ENCODE results near the gene RRP36.
A peak's percentile ranks its signal among the peaks of the same experiment; 100 is the strongest.

The RRP36 gene

GRCh38 chr6:43053545-43054205, 32.3 kb downstream of the RRP36 start, which contains the start of gene CUL7:
Gene CUL7, minus strand, starts transcription at chr6:43053851. Its CDS starts 1,063 bp downstream, at chr6:43052788.
- H3K4me3 ChIP-seq (ENCODE audit: low read depth, low read length) = peak within 1 kb of the TSS; percentile 94
- DNase-seq (ENCODE audit: low read depth) = peak; percentile 86
- no peak for TF ChIP-seq CTCF (IDR thresholded peaks at IDR 0.05; ENCODE audit: control insufficient read depth, extremely low read depth, insufficient read depth)

GRCh38 chr6:43054206-43054943, 33.0 kb downstream of the RRP36 start:
- TF ChIP-seq CTCF (IDR thresholded peaks at IDR 0.05; ENCODE audit: control insufficient read depth, extremely low read depth, insufficient read depth) = no peak
- no peak for DNase-seq (ENCODE audit: low read depth)
- peak overlapping the region; percentile 94 for H3K4me3 ChIP-seq (ENCODE audit: low read depth, low read length)

- H3K4me3 ChIP-seq (ENCODE audit: low read depth, low read length) = no peak overlapping the region
- TF ChIP-seq CTCF (IDR thresholded peaks at IDR 0.05; ENCODE audit: control insufficient read depth, extremely low read depth, insufficient read depth) = no peak
- no peak for DNase-seq (ENCODE audit: low read depth)
These were observed 34.5 kb downstream of the RRP36 start for GRCh38 chr6:43055966-43056365.

- TF ChIP-seq CTCF (IDR thresholded peaks at IDR 0.05; ENCODE audit: control insufficient read depth, extremely low read depth, insufficient read depth) = no peak
- H3K4me3 ChIP-seq (ENCODE audit: low read depth, low read length) = peak overlapping the region; percentile 78
- DNase-seq (ENCODE audit: low read depth) = no peak
These were observed 37.1 kb downstream of the RRP36 start for GRCh38 chr6:43058531-43058930.

GRCh38 chr6:43059168-43060033, 38.0 kb downstream of the RRP36 start, which contains the start of the genes KLC4 and MRPL2:
Gene KLC4, plus strand, starts transcription at chr6:43059631. Its CDS starts 1,705 bp downstream, at chr6:43061336.
Gene MRPL2, minus strand, starts transcription at chr6:43059434. Its CDS starts 53 bp downstream, at chr6:43059381.
- peak within 1 kb of the TSS; percentile 78 for H3K4me3 ChIP-seq (ENCODE audit: low read depth, low read length)
- peak; percentile 95 for DNase-seq (ENCODE audit: low read depth)
- TF ChIP-seq CTCF (IDR thresholded peaks at IDR 0.05; ENCODE audit: control insufficient read depth, extremely low read depth, insufficient read depth) = no peak

GRCh38 chr6:43060034-43060754, 38.8 kb downstream of the RRP36 start:
- no peak for TF ChIP-seq CTCF (IDR thresholded peaks at IDR 0.05; ENCODE audit: control insufficient read depth, extremely low read depth, insufficient read depth)
- peak; percentile 35 for DNase-seq (ENCODE audit: low read depth)
- H3K4me3 ChIP-seq (ENCODE audit: low read depth, low read length) = peak overlapping the region; percentile 78
